ENCODE results near the gene GFOD1.
"Not testable (repeated sequence)": the region's sequence is repeated elsewhere in the genome, so short reads cannot be mapped to it uniquely, and the experiment has no call there.

Gene GFOD1

DNA sequence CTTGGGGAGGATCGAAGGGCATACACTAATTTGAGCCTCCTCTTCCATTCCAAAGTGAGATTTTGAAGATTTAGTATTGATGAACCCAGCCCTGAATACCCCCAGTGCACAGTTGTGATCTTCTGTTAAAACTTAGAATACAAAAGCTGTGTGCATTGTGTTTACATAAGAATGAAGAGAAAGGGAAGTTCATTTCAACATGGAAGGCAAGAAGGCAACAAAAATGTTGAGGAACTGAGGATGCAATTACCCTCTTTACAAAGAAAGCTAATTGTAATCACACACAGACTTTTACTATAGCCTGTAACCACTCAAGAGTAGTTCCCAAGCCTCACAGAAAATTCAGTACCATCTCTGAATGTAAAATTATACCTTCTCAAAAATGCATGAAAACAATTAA lies 49.3 kb downstream of the GFOD1 start:
- H3K36me3 ChIP-seq (replicated peaks): no peaks in the 10 kb centered on the region
- in situ Hi-C loops (cut with HindIII; ENCODE audit: low pct_ligation_motif_present, low sequenced_read_pairs): no loop called here
- no peak overlapping the region for H3K27ac ChIP-seq
- no peak for DNase-seq
- no peaks in the 10 kb centered on the region for H3K27me3 ChIP-seq (replicated peaks)
- no peak overlapping the region for H3K4me3 ChIP-seq (ENCODE audit: low read depth, low read length)
- TF ChIP-seq, protein P1, sequence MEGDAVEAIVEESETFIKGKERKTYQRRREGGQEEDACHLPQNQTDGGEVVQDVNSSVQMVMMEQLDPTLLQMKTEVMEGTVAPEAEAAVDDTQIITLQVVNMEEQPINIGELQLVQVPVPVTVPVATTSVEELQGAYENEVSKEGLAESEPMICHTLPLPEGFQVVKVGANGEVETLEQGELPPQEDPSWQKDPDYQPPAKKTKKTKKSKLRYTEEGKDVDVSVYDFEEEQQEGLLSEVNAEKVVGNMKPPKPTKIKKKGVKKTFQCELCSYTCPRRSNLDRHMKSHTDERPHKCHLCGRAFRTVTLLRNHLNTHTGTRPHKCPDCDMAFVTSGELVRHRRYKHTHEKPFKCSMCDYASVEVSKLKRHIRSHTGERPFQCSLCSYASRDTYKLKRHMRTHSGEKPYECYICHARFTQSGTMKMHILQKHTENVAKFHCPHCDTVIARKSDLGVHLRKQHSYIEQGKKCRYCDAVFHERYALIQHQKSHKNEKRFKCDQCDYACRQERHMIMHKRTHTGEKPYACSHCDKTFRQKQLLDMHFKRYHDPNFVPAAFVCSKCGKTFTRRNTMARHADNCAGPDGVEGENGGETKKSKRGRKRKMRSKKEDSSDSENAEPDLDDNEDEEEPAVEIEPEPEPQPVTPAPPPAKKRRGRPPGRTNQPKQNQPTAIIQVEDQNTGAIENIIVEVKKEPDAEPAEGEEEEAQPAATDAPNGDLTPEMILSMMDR (IDR thresholded peaks at IDR 0.05; ENCODE audit: low read depth, low read length, missing control alignments): no peak

DNA sequence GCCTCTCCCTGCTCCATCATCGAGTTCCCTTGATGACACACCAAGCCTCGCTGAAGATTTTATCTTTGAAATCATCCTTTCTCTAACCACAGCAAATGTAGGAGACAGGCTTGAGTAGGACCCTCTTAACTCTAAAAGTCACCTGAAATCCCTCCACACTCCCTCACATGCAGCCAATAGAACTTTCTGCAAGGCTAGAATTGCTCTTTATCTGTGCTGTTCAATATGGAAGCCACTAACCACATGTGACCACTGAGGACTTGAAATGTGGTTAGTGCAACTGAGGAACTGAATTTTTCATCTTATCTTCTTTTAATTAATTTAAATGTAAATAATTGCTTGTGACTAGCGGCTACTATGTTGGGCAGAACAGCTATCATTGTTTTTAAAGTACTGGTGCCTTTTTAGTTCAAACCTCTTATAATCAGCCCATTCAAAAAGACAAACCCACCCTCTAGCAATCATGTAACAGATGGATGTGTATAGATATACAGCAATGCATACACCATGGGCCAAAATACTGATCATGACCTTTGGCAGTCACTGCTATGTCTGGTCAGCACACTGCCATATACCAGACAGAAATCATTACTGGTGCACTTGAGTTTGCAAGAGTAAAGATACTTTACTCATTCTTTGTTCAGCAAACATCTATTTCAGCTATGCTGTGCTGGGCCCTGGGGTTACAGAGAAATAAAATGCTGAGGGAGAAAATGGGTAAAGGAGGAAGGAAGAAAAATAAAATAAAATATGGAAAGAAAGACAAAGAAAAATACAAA lies 50.0 kb downstream of the GFOD1 start:
- DNase-seq: no peak
- H3K36me3 ChIP-seq (replicated peaks): no peaks in the 10 kb centered on the region
- no peaks in the 10 kb centered on the region for H3K27me3 ChIP-seq (replicated peaks)
- in situ Hi-C loops (cut with HindIII; ENCODE audit: low pct_ligation_motif_present, low sequenced_read_pairs): no loop called here
- H3K27ac ChIP-seq: no peak overlapping the region
- TF ChIP-seq, protein P1 (IDR thresholded peaks at IDR 0.05; ENCODE audit: low read depth, low read length, missing control alignments): no peak
- H3K4me3 ChIP-seq (ENCODE audit: low read depth, low read length): no peak overlapping the region

DNA sequence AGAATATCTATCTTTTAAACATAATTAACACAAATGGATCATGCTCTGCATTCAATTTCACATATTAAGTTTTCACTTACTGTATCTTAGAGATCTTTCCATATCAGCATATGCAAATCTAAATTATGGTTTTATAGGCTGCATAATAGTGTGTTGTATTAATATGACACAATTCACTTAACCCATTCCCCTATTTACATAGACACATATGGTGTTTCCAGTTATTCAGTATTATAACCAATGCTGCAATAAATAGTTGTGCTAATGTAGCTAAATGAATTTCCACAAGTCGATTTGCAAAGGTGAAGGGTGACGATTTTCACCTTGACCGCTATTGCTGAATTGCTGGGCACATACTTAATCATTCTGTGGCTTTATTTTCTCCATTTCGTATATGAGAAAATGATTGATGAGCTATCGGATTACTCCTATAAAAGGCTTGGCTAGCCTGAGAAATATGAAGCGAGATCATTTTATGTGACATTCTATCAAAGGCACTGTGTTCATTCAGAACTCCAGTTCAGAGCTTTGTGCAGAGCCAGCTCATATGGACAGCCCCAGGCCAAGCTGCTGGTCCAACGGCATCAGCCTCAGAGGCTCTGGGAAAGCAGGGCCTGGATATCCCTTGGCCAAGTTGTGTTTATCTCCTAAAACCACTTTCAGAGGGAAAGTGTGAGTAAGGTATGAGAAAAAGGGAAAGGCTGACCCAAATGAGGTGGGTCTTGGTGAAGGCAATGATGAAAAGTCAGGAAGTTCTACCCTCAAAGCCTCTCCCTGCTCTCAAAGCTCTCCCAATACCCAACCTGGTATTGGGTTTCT lies 50.8 kb downstream of the GFOD1 start:
- Histone ChIP-seq H3K27me3 (replicated peaks) (no peaks in the 10 kb centered on the region), H3K4me3 (ENCODE audit: low read depth, low read length) (no peak overlapping the region), H3K36me3 (replicated peaks) (no peaks in the 10 kb centered on the region), H3K27ac (no peak overlapping the region)
- in situ Hi-C loops (cut with HindIII; ENCODE audit: low pct_ligation_motif_present, low sequenced_read_pairs): no loop called here
- no peak for DNase-seq
- TF ChIP-seq, protein P1 (IDR thresholded peaks at IDR 0.05; ENCODE audit: low read depth, low read length, missing control alignments): no peak

DNA sequence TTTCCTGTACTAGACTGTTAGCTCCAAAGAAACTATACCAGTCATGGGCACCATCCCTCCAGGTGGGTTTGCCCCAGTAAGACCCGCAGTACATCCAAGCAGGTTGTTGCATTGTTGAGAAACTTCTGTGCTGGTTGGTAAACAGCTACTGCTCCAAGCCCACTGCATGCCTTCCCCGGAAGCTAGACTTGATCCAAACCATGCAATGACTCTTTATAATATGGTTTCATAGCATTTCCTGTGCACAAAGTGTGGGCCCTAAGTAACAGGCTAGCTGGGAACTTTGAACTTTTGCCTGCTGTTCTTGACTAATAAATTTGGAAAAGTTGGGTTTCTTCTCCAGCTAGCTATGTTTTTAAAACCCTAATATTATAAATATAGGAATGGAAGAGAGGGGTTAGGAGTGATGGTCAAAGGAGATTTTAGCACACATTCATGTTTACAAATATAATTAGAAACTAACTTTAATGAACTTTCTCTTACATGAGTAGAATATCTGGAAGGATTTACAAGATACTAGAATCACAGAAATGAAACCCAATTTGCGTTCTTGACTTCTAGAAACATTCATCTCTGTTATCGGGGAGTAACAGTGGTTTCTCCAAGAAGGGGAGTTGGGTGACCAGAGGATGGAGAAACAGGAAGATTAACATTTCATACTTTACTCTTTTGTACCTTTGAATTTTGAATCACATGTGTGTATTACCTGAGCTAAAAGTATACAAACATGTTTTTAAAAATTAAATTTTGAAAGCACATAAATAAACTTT lies 51.7 kb downstream of the GFOD1 start:
- no peak for DNase-seq
- Histone ChIP-seq H3K36me3 (replicated peaks) (no peaks in the 10 kb centered on the region), H3K27me3 (replicated peaks) (no peaks in the 10 kb centered on the region), H3K4me3 (ENCODE audit: low read depth, low read length) (no peak overlapping the region), H3K27ac (no peak overlapping the region)
- TF ChIP-seq, protein P1 (IDR thresholded peaks at IDR 0.05; ENCODE audit: low read depth, low read length, missing control alignments): no peak
- in situ Hi-C loops (cut with HindIII; ENCODE audit: low pct_ligation_motif_present, low sequenced_read_pairs): no loop called here

DNA sequence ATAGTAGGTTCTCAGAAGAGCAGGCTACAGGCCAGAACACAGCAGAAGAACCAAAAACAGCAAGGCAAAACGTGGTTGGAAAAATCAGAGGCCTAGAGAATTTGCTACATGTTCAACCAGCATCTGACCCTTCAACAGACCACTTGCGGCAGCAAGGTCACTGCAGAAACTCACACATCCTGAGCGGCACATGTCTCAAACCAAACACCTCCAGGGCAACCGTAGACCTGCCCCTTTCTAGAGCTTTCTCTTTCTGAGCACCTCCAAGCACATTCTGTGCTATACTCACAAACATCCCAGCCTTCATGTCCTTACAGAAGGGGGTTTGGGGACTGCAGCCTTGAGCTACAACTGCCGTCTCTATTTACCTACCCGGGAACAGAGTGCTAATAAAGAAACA lies 52.6 kb downstream of the GFOD1 start:
- Histone ChIP-seq H3K27ac (no peak overlapping the region), H3K4me3 (ENCODE audit: low read depth, low read length) (no peak overlapping the region), H3K27me3 (replicated peaks) (no peaks in the 10 kb centered on the region), H3K36me3 (replicated peaks) (no peaks in the 10 kb centered on the region)
- no peak for DNase-seq
- TF ChIP-seq, protein P1 (IDR thresholded peaks at IDR 0.05; ENCODE audit: low read depth, low read length, missing control alignments): no peak
- in situ Hi-C loops (cut with HindIII; ENCODE audit: low pct_ligation_motif_present, low sequenced_read_pairs): no loop called here

DNA sequence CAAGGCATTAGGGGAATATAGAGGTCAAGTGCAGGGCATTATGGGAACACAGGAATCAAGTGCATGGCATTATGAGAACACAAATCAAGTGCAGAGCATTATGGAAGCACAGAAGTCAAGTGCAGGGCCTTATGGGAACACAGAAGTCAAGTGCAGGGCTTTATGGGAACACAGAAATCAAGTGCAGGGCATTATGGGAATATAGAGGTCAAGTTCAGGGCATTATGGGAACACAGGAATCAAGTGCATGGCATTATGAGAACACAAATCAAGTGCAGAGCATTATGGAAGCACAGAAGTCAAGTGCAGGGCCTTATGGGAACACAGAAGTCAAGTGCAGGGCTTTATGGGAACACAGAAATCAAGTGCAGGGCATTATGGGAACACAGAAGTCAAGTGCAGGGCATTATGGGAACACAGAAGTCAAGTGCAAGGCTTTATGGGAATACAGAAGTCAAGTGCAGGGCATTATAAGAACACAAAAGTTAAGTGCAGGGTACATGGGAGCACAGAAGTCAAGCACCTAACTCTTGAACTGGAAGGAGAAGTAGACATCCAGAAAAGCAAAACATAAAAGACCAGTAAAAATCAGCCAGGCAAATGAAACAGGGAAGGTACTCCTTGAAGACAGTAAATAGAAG lies 53.1 kb downstream of the GFOD1 start:
- DNase-seq; H3K36me3 ChIP-seq (replicated peaks); in situ Hi-C loops (cut with HindIII; ENCODE audit: low pct_ligation_motif_present, low sequenced_read_pairs); H3K4me3 ChIP-seq (ENCODE audit: low read depth, low read length); H3K27me3 ChIP-seq (replicated peaks); H3K27ac ChIP-seq: not testable (repeated sequence)

All from brain microvascular endothelial cell (primary cell).